GM23248 (cell line): ENCODE measurements around the gene SYT13. TPM values are rescaled to one million over a fixed set of nuclear protein-coding genes. Genes with fewer than 3 reads are reported as not detected.
A peak's percentile ranks its signal among the peaks of the same experiment; 100 is the strongest.

Experiments
- DNase-seq: peaks from one replicate; pipeline ENCODE4 v3.0.0-alpha.2; 2015
- H2AFZ ChIP-seq: fragments of 200-600 bp; sonication (generic); 2 replicates; pipeline ENCODE4 v1.6.1; 2016; ENCODE audit warnings: antibody characterized with exemption
- H3F3A ChIP-seq: fragments of 200-600 bp; sonication (generic); 2 replicates; pipeline ENCODE4 v1.6.1; 2016; ENCODE audit warnings: mild to moderate bottlenecking, antibody characterized with exemption, mixed run types; ENCODE audit not compliant: insufficient read depth
- H3K27ac ChIP-seq: fragments of 200-600 bp; sonication (generic); 2 replicates; pipeline ENCODE4 v1.5.1; 2016; ENCODE audit warnings: mild to moderate bottlenecking
- H3K27me3 ChIP-seq: fragments of 200-600 bp; sonication (generic); replicated peaks from 2 replicates; pipeline ENCODE4 v1.6.1; 2016; ENCODE audit warnings: mild to moderate bottlenecking; ENCODE audit not compliant: insufficient read depth
- H3K36me3 ChIP-seq: fragments of 200-600 bp; sonication (generic); 2 replicates; pipeline ENCODE4 v1.6.1; 2016; ENCODE audit warnings: low read depth, mild to moderate bottlenecking
- H3K4me1 ChIP-seq: fragments of 200-600 bp; sonication (generic); 2 replicates; pipeline ENCODE4 v1.6.1; 2016; ENCODE audit warnings: mild to moderate bottlenecking; ENCODE audit not compliant: insufficient read depth
- H3K4me2 ChIP-seq: fragments of 200-600 bp; sonication (generic); one replicate; pipeline ENCODE4 v1.6.1; 2016; ENCODE audit warnings: mild to moderate bottlenecking; ENCODE audit not compliant: unreplicated experiment
- H3K4me3 ChIP-seq: fragments of 200-600 bp; sonication (generic); 2 replicates; pipeline ENCODE4 v1.5.1; 2016; ENCODE audit warnings: mild to moderate bottlenecking
- H3K79me2 ChIP-seq: fragments of 200-600 bp; sonication (generic); 2 replicates; pipeline ENCODE4 v1.6.1; 2016; ENCODE audit warnings: mild to moderate bottlenecking; ENCODE audit not compliant: insufficient read depth
- H3K9ac ChIP-seq: fragments of 200-600 bp; sonication (generic); 2 replicates; pipeline ENCODE4 v1.6.1; 2016; ENCODE audit warnings: mild to moderate bottlenecking
- H3K9me2 ChIP-seq: fragments of 200-600 bp; sonication (generic); 2 replicates; pipeline ENCODE4 v1.6.1; 2016; ENCODE audit warnings: mixed run types, mild to moderate bottlenecking, moderate library complexity; ENCODE audit not compliant: insufficient read depth
- H3K9me3 ChIP-seq: fragments of 200-600 bp; sonication (generic); one replicate; pipeline ENCODE4 v1.6.1; 2017; ENCODE audit warnings: low read depth
- H4K20me1 ChIP-seq: fragments of 200-600 bp; sonication (generic); 2 replicates; pipeline ENCODE4 v1.6.0; 2016; ENCODE audit not compliant: insufficient read depth
- EZH2 ChIP-seq: fragments of 200-600 bp; sonication (generic); IDR thresholded peaks from 2 replicates; pipeline ENCODE4 v1.6.1; 2018; ENCODE audit warnings: antibody characterized with exemption, mild to moderate bottlenecking; ENCODE audit not compliant: insufficient read depth, poor library complexity, severe bottlenecking
- EZH2phosphoT487 ChIP-seq: fragments of 200-600 bp; sonication (generic); IDR thresholded peaks from 2 replicates; pipeline ENCODE4 v1.6.1; 2018; ENCODE audit warnings: antibody characterized with exemption, moderate library complexity, mild to moderate bottlenecking, low read depth; ENCODE audit not compliant: insufficient read depth
- WGBS, 2 experiments: methylation state at CpG; one replicate each; pipeline ENCODE4 v1.1.6; 2015 to 2017; ENCODE audit warnings: low lambda C conversion rate in 2 of 2, low coverage in 1 of 2; ENCODE audit errors: missing lambda C conversion rate in 2 of 2; 5-methylcytosine and 5-hydroxymethylcytosine counted together
- in situ Hi-C: fragments of 300-500 bp; cut with MboI; formaldehyde crosslinking; loops from 2 replicates; pipeline ENCODE4 v1.15.0; 2020
- polyA plus RNA-seq: library from polyadenylated mRNA; unstranded; fragments of >200 nt; fragmentation: Nextera tagmentation; extraction: Ambion mirVana; gene quantifications from 2 replicates; pipeline ENCODE4 v1.2.1, GENCODE V29; 2016
- total RNA-seq: library from RNA; depleted of rRNA; stranded (reverse); fragments of >200 nt; shearing (Covaris generic); gene quantifications from 2 replicates; pipeline ENCODE4 v1.2.3, GENCODE V29; 2014

Gene SYT13
- total and polyA plus RNA-seq, 2 experiments from 2014 or later: not detected

DNA sequence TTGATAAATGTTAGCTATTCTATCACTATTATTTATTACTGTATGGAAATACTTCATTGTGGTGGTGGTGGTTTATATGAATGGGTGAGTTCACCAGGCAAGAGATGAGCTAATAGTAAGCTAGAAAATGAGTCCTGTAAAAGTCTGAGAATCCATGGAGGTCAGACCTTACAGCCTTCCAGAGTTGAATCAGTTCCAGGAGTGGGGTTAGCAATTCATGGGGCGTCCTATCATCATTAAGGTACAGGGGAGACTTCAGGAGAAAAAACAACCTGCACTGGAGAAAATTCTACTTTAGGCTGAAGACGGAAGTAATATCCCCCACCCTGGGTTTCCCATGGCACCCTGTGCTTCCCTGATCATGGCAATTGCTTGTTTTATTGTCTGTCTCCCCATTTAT, 6.5 kb downstream of the SYT13 start:
- no peaks in the 10 kb centered on the region for H3K36me3 ChIP-seq
- in situ Hi-C loops: loop anchor here (25.0 kb wide), 1 partner anchor 342 kb away; no protein-coding TSS in a partner anchor
- no peaks in the 10 kb centered on the region for H3F3A ChIP-seq
- 41 to 56% methylated on average over 2 of the region's 2 CpGs for WGBS, 2 experiments
- no peak for DNase-seq
- H4K20me1 ChIP-seq: no peaks in the 10 kb centered on the region
- no peaks in the 10 kb centered on the region for H3K9me2 ChIP-seq
- H3K27me3 ChIP-seq: peaks cover 58% of the 10 kb centered on the region
- no peak overlapping the region for H2AFZ ChIP-seq
- H3K4me1 ChIP-seq: no peaks in the 10 kb centered on the region
- TF ChIP-seq EZH2 (no peak), EZH2phosphoT487 (no peak)
- no peak overlapping the region for H3K4me2 ChIP-seq
- no peak overlapping the region for H3K9ac ChIP-seq
- H3K27ac ChIP-seq: no peak overlapping the region
- H3K9me3 ChIP-seq: no peaks in the 10 kb centered on the region
- no peak overlapping the region for H3K4me3 ChIP-seq
- no peaks in the 10 kb centered on the region for H3K79me2 ChIP-seq

DNA sequence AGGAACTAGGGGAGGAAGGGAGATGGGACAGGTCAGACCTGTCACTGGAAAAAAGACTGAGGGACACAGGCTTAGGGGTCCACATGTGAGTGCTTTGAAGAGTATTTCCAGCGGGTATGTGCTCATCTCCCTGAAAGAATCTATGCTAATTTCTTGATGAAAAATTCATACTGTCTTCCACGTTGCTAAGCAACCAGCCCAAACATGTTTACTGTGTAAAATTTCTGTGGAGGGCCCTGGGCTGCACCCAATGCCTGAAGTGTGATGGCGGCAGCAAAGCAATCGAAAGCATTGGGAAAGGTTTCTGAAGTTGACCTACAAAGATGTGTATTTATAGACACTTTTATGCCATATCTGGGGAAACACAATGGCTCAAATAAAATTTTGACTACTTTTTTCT, 7.4 kb downstream of the SYT13 start:
- Histone ChIP-seq H2AFZ (no peak overlapping the region), H3K4me1 (no peaks in the 10 kb centered on the region), H3K27ac (no peak overlapping the region), H3K27me3 (peaks cover 57% of the 10 kb centered on the region), H3K36me3 (no peaks in the 10 kb centered on the region), H3K9me3 (no peaks in the 10 kb centered on the region), H3K9me2 (no peaks in the 10 kb centered on the region), H3F3A (no peaks in the 10 kb centered on the region), H3K4me3 (no peak overlapping the region), H4K20me1 (no peaks in the 10 kb centered on the region), H3K79me2 (no peaks in the 10 kb centered on the region), H3K4me2 (no peak overlapping the region), H3K9ac (no peak overlapping the region)
- in situ Hi-C loops: loop anchor here (25.0 kb wide), 1 partner anchor 341 kb away; no protein-coding TSS in a partner anchor
- no peak for TF ChIP-seq EZH2phosphoT487
- TF ChIP-seq EZH2: no peak
- WGBS, 2 experiments: 48 to 61% methylated on average over 4 of the region's 4 CpGs
- DNase-seq: peak; percentile 17

DNA sequence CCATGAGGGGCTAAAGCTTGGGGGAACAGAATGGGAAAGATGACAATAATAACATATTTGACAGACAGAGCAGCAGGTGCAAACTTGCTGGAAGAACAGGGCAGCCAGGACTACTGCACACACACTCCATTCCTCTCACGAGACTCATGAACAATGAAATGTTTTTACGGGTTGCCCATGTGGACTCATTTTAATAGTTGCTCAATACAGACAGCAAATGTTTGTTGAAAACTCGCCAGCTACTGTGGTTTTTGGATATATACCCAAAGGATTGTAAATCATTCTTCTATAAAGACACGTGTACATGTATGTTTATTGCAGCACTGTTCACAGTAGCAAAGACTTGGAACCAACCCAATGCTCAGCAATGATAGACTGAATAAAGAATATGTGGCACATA, 10.3 kb downstream of the SYT13 start:
- Histone ChIP-seq H3K9me3 (no peaks in the 10 kb centered on the region), H3K4me2 (no peak overlapping the region), H3K9ac (no peak overlapping the region), H3K4me3 (no peak overlapping the region), H3K27ac (no peak overlapping the region), H4K20me1 (no peaks in the 10 kb centered on the region), H3F3A (no peaks in the 10 kb centered on the region), H3K36me3 (no peaks in the 10 kb centered on the region), H3K79me2 (no peaks in the 10 kb centered on the region), H3K9me2 (no peaks in the 10 kb centered on the region), H3K27me3 (peaks cover 45% of the 10 kb centered on the region), H2AFZ (no peak overlapping the region), H3K4me1 (no peaks in the 10 kb centered on the region)
- TF ChIP-seq EZH2phosphoT487 (no peak), EZH2 (no peak)
- in situ Hi-C loops: loop anchor here (25.0 kb wide), 1 partner anchor 339 kb away; no protein-coding TSS in a partner anchor
- peak; percentile 27 for DNase-seq
- 0 to 3% methylated on average over 4 of the region's 4 CpGs for WGBS, 2 experiments

DNA sequence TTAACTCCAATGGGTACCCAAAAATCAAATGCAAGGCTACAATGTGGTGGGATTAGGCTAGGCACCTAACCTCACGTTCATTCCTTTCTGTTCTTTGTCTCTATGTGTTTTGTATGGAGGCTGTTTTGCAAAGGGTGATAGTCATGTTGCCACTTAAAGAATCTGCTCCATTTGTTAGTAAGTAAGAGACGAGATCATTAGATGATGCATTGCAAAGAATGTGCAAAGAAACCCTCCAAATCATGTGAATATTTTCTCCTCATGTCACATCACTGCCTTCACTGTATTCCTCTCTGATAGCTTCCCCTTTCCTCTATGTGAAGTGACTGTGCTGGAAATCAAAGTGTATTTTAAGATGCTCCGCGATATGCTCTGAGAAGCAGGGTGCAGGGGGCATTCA, 11.9 kb downstream of the SYT13 start:
- no peak for DNase-seq
- no peaks in the 10 kb centered on the region for H4K20me1 ChIP-seq
- H3K4me2 ChIP-seq: no peak overlapping the region
- no peak overlapping the region for H3K9ac ChIP-seq
- H3K27ac ChIP-seq: no peak overlapping the region
- no peaks in the 10 kb centered on the region for H3K9me2 ChIP-seq
- no peak overlapping the region for H2AFZ ChIP-seq
- WGBS, 2 experiments: 25 to 28% methylated on average over 4 of the region's 4 CpGs
- H3K27me3 ChIP-seq: peaks cover 60% of the 10 kb centered on the region
- H3K4me3 ChIP-seq: no peak overlapping the region
- no peaks in the 10 kb centered on the region for H3K9me3 ChIP-seq
- no peaks in the 10 kb centered on the region for H3K36me3 ChIP-seq
- TF ChIP-seq EZH2phosphoT487: no peak
- TF ChIP-seq EZH2: no peak
- no peaks in the 10 kb centered on the region for H3K4me1 ChIP-seq
- no peaks in the 10 kb centered on the region for H3K79me2 ChIP-seq
- no peaks in the 10 kb centered on the region for H3F3A ChIP-seq
- in situ Hi-C loops: no loop called here

DNA sequence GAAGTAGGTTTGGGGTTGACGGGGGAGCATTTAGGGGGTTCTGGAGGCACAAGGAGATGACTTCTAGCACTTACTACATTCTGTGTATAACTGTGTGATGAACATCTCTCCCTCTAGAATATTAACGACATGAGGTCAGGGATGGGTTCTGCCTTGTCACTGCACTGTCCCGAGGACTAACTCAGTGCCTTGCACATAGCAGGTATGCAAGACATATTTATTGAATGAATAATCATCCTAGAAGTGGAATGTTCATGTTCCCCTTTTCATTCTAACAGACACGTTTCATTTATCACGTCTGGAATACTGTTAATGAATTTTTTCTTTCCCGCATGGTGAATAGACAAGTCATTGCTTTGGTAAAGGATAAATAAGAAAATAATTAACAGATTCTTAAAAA, 12.6 kb downstream of the SYT13 start:
- in situ Hi-C loops: no loop called here
- H2AFZ ChIP-seq: no peak overlapping the region
- H3K9me2 ChIP-seq: no peaks in the 10 kb centered on the region
- no peaks in the 10 kb centered on the region for H3K36me3 ChIP-seq
- H3K9ac ChIP-seq: no peak overlapping the region
- H3K79me2 ChIP-seq: no peaks in the 10 kb centered on the region
- no peaks in the 10 kb centered on the region for H3F3A ChIP-seq
- H3K4me3 ChIP-seq: no peak overlapping the region
- no peak overlapping the region for H3K27ac ChIP-seq
- peaks cover 58% of the 10 kb centered on the region for H3K27me3 ChIP-seq
- no peak overlapping the region for H3K4me2 ChIP-seq
- H3K9me3 ChIP-seq: no peaks in the 10 kb centered on the region
- WGBS, 2 experiments: 60 to 65% methylated on average over 6 of the region's 6 CpGs
- TF ChIP-seq EZH2: no peak
- DNase-seq: no peak
- H4K20me1 ChIP-seq: no peaks in the 10 kb centered on the region
- no peaks in the 10 kb centered on the region for H3K4me1 ChIP-seq
